Hematopoietic multipotent progenitor cell treated with erythropoietin and hydrocortisone succinate and interleukin-3 and kit ligand, for 6 days (in vitro differentiated cells): ENCODE results near the gene FRG1.
"Not testable (repeated sequence)": the region's sequence is repeated elsewhere in the genome, so short reads cannot be mapped to it uniquely, and the experiment has no call there.

Source experiments
- DNase-seq: peaks from one replicate; pipeline ENCODE4 v3.0.0-alpha.2; 2015

FRG1 gene

DNA sequence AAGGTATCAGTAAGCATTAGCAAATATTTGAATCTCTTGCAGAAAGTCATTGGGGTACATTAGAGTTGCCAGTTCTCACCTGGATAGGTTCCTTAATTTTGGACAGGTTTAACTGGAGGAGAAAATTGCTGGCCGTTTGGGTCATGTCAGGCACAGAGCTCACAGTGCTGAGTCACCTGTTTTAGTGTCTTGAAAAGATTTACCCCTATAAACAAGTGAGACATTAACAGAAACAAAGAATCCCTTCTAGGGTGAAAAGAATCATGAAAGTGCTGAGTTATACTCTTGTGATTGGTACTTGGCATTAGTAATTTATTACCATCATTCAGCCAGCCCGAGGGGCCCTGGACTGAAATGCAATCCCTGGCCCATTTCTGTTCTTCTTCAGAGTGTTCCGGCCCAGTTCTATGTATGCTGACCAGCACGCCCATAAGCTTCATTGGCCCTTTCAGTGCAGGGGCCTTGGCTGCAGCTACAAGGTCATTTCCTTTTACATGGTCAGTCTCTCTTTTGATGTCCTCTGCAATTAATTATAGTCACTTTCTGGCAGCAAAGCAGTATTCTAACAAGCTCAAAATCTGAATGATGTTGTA, 45.1 kb downstream of the FRG1 start:
- DNase-seq: not testable (repeated sequence)

DNA sequence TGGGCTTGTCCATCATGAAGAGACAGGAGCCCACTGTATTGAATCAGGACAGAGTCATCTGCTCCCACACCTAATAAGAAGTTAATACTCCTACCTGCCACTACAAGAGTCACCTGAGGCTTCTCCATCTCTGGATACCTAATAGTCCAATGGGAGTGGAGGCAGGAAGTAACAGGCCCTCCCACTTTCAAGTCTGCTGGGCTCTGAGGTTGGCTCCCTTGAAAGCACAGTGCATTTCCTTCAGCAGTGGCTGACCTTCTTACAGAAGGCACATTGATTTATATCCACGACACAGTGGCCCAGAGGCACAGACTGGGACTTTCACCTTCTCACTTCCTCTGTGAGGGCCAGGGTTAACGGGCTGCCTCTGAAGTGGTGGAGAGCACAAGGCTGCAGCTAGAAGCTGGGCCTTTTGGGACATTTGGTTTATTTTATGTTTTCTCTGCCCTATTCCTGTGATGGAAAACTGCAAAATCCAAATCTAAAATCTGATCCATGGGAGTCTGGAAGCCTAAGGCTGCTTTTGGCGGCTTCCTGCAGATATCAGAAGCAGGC, 48.3 kb downstream of the FRG1 start:
- no peak for DNase-seq

DNA sequence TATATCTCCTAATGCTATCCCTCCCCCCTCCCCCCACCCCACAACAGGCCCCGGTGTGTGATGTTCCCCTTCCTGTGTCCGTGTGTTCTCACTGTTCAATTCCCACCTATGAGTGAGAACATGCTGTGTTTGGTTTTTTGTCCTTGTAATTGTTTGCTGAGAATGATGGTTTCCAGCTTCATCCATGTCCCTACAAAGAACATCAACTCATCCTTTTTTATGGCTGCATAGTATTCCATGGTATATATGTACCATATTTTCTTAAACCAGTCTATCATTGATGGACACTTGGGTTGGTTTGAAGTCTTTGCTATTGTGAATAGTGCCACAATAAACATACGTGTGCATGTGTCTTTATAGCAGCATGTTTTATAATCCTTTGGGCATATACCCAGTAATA, 49.3 kb downstream of the FRG1 start:
- not testable (repeated sequence) for DNase-seq
